PC-9 (cell line): ENCODE data around the gene CHST15. TPM values are rescaled to one million over a fixed set of nuclear protein-coding genes. Genes with fewer than 3 reads are reported as not detected.

ENCODE experiments used
- BruUV-seq: library from RNA; stranded (reverse); fragments of 400-500 nt; replicated peaks from 2 replicates; lab custom pipeline; 2021; lab: Mats Ljungman, UMichigan
- CTCF ChIA-PET: fragments of 300-600 bp; sonication (Branson Sonifier 250); formaldehyde crosslinking; loops from one replicate; lab custom pipeline; 2022; ENCODE audit warnings: antibody characterized with exemption; lab: Charles Lee
- POLR2A ChIA-PET: fragments of 300-600 bp; sonication (Branson Sonifier 250); formaldehyde crosslinking; loops from one replicate; lab custom pipeline; 2022; ENCODE audit warnings: antibody characterized with exemption; ENCODE audit not compliant: unreplicated experiment; lab: Charles Lee
- DNase-seq, 2 experiments: peaks; one replicate each; pipeline versions ENCODE4 v3.0.0 to v3.0.0-alpha.2; 2015 to 2022; ENCODE audit warnings: mixed read lengths in 1 of 2
- H2AFZ ChIP-seq: fragments of 200-600 bp; sonication (generic); 2 replicates; pipeline ENCODE4 v1.8.1; 2017; ENCODE audit warnings: antibody characterized with exemption
- H3F3A ChIP-seq: fragments of 200-600 bp; sonication (generic); 2 replicates; pipeline ENCODE4 v1.8.1; 2017; ENCODE audit warnings: antibody characterized with exemption, mild to moderate bottlenecking, low read depth; ENCODE audit not compliant: insufficient read depth
- H3K27ac ChIP-seq: fragments of 200-600 bp; sonication (generic); 2 replicates; pipeline ENCODE4 v1.6.1; 2016; ENCODE audit warnings: mixed run types
- H3K27me3 ChIP-seq: fragments of 200-600 bp; sonication (generic); 2 replicates; pipeline ENCODE4 v1.6.1; 2016; ENCODE audit warnings: low read depth, mixed run types; ENCODE audit not compliant: insufficient read depth
- H3K36me3 ChIP-seq: fragments of 200-600 bp; sonication (generic); 2 replicates; pipeline ENCODE4 v1.6.1; 2016; ENCODE audit warnings: low read depth, mixed run types
- H3K4me1 ChIP-seq: fragments of 200-600 bp; sonication (generic); replicated peaks from 2 replicates; pipeline ENCODE4 v1.6.1; 2016; ENCODE audit warnings: mixed run types; ENCODE audit not compliant: insufficient read depth
- H3K4me2 ChIP-seq: fragments of 200-600 bp; sonication (generic); 2 replicates; pipeline ENCODE4 v1.6.1; 2017; ENCODE audit warnings: mixed run types
- H3K4me3 ChIP-seq: fragments of 200-600 bp; sonication (generic); 2 replicates; pipeline ENCODE4 v1.6.1; 2016; ENCODE audit warnings: mixed run types
- H3K79me2 ChIP-seq: fragments of 200-600 bp; sonication (generic); 2 replicates; pipeline ENCODE4 v1.6.1; 2017; ENCODE audit warnings: low read depth, mixed run types
- H3K9me2 ChIP-seq: fragments of 200-600 bp; sonication (generic); 2 replicates; pipeline ENCODE4 v1.8.1; 2017; ENCODE audit warnings: mild to moderate bottlenecking; ENCODE audit not compliant: insufficient read depth
- H3K9me3 ChIP-seq: fragments of 200-600 bp; sonication (generic); 2 replicates; pipeline ENCODE4 v1.8.1; 2016; ENCODE audit warnings: low read depth; ENCODE audit not compliant: insufficient read depth
- H4K20me1 ChIP-seq: fragments of 200-600 bp; sonication (generic); 2 replicates; pipeline ENCODE4 v1.8.1; 2017; ENCODE audit not compliant: insufficient read depth
- CTCF ChIP-seq: fragments of 200-600 bp; sonication (generic); conservative IDR thresholded peaks from 2 replicates; pipeline ENCODE4 v1.6.1; 2017; ENCODE audit warnings: mixed run types, antibody characterized with exemption, mild to moderate bottlenecking, moderate library complexity
- EZH2 ChIP-seq: fragments of 200-600 bp; sonication (generic); IDR thresholded peaks from 2 replicates; pipeline ENCODE4 v1.8.0; 2017; ENCODE audit warnings: antibody characterized with exemption, low read depth
- intact Hi-C: fragments of 100-400 bp; cut with micrococcal nuclease; formaldehyde crosslinking; loops from one replicate; pipeline ENCODE4 v1.10.0; 2022; ENCODE audit not compliant: unreplicated experiment
- total RNA-seq: library from RNA; stranded (reverse); gene quantifications from 2 replicates; pipeline ENCODE4 v1.2.3, GENCODE V29; 2021

Gene CHST15
- total RNA-seq, 1 experiment from 2014 or later: 24.6 TPM

DNA sequence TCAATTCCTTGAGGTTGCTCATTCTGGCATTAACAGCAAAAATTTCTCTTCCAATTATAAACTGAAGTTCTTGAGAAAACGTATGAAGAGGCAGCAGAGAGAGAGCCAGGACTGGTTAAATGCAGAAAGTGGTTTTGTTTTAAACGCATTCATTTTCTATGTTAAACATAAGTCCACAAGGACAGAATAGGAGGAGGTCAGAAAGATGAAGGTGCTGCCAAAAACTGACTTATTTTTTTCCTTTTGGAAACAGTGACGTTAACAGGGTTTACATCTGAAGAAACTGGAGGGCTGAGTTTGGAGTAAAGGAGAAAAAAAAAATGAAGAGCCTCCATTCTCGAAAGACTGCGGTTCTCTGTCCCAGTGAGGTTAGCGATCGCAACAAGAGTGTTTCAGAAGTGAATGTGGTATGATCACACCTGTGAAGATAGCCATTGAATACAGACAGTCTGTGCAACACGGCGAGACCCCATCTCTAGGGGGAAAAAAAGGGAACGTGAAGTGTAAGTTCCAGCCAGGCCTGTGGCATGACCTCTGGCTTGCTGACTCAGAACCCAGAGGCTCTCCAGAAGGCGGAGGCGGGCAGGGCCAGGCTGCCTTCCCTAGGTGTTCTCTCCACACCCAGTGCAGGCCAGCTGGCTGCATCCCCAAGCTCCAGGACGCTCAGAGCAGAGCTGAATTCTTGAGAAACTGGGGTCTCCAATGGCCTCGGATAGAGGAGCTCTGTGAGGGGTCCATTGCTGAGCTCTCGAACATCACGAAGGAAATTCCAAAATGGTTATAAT is 84.0 kb downstream of the CHST15 start:
- H3F3A ChIP-seq: no peaks in the 10 kb centered on the region
- H4K20me1 ChIP-seq: no peaks in the 10 kb centered on the region
- no peak overlapping the region for H3K27ac ChIP-seq
- H3K79me2 ChIP-seq: no peaks in the 10 kb centered on the region
- no peaks in the 10 kb centered on the region for H3K9me2 ChIP-seq
- ChIA-PET CTCF (no interaction called here), POLR2A (no interaction called here)
- H3K4me1 ChIP-seq: no peaks in the 10 kb centered on the region
- no peaks in the 10 kb centered on the region for H3K9me3 ChIP-seq
- H3K27me3 ChIP-seq: no peaks in the 10 kb centered on the region
- BruUV-seq: no TSS peak
- 0 out of 2 replicates have a peak, but pooled peaks cover 3% of the 10 kb centered on the region for H3K36me3 ChIP-seq
- H3K4me2 ChIP-seq: no peak overlapping the region
- no peak overlapping the region for H3K4me3 ChIP-seq
- no peak overlapping the region for H2AFZ ChIP-seq
- intact Hi-C loops: no loop called here
- no peak for TF ChIP-seq CTCF
- no peak for TF ChIP-seq EZH2
- no peak for DNase-seq

- Histone ChIP-seq H3K27me3 (no peaks in the 10 kb centered on the region), H3K4me3 (no peak overlapping the region), H4K20me1 (no peaks in the 10 kb centered on the region), H3K36me3 (0 out of 2 replicates have a peak, but pooled peaks cover 3% of the 10 kb centered on the region), H2AFZ (no peak overlapping the region), H3F3A (no peaks in the 10 kb centered on the region), H3K27ac (no peak overlapping the region), H3K9me2 (no peaks in the 10 kb centered on the region), H3K4me1 (no peaks in the 10 kb centered on the region), H3K4me2 (no peak overlapping the region), H3K79me2 (no peaks in the 10 kb centered on the region), H3K9me3 (no peaks in the 10 kb centered on the region)
- no TSS peak for BruUV-seq
- TF ChIP-seq CTCF (no peak), EZH2 (no peak)
- intact Hi-C loops: no loop called here
- ChIA-PET CTCF (no interaction called here), POLR2A (no interaction called here)
- no peak for DNase-seq
Observed at GRCh38 chr10:124008681-124009080, 84.7 kb downstream of the CHST15 start.

DNA sequence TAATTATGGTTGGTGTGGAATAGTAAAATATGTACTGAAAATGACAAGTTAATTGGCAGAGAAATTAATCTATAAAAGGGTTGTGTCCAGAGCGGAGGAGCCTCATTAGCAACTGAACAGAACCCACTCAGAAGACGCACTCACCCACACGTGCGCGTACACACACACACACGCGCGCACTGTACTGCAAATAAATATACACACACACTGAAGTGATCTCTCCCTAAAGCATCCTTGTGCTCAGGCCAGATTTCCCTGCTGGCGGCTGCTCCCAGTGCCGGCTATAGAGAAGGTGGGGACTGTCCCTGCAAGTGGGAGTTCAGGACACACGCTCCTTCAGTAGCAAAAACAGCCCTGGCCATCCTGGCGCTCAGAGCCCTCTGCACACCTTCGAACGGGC is 85.2 kb downstream of the CHST15 start:
- ChIA-PET POLR2A (no interaction called here), CTCF (no interaction called here)
- Histone ChIP-seq H3K4me3 (no peak overlapping the region), H3K9me3 (no peaks in the 10 kb centered on the region), H3K4me1 (no peaks in the 10 kb centered on the region), H3K9me2 (no peaks in the 10 kb centered on the region), H3K4me2 (no peak overlapping the region), H3K79me2 (no peaks in the 10 kb centered on the region), H3F3A (no peaks in the 10 kb centered on the region), H3K36me3 (0 out of 2 replicates have a peak, but pooled peaks cover 3% of the 10 kb centered on the region), H3K27me3 (no peaks in the 10 kb centered on the region), H4K20me1 (no peaks in the 10 kb centered on the region), H3K27ac (no peak overlapping the region), H2AFZ (no peak overlapping the region)
- intact Hi-C loops: no loop called here
- no TSS peak for BruUV-seq
- DNase-seq: no peak
- TF ChIP-seq EZH2 (no peak), CTCF (no peak)
